ENCODE results near the gene MTHFD2L. TPM values are rescaled to one million over a fixed set of nuclear protein-coding genes. Genes with fewer than 3 reads are reported as not detected.

Gene MTHFD2L
- total and polyA plus RNA-seq, 9 of the 15 experiments (the other 6 are each of a cell fraction or from before 2014, with no cell fraction given), result 10.0 to 39.0 (median 26.0) TPM

DNA sequence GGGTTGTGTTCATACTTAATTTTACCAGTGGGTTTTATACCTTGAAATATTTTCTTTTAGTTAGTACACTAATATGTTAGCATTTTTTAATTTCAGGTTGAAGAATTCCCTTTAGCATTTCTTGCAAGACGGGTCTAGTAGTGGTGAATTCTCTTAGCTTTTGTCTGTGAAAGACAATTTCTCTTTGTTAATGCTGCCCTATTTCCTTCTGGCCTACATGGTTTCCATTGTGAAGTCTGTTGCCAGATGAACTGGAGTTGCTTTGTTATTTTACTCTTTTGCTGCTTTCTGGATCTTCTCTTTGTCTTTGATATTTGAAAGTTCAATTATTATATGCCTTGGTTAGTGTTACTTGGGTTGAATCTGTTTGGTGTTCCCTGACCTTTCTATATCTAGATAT is 25.0 kb upstream of the MTHFD2L start:
- no peak overlapping the region for H3K27ac ChIP-seq (ENCODE audit: extremely low read depth, low read depth, low read length)
- H3K9ac ChIP-seq (ENCODE audit: insufficient read depth in 1 of 2, low read depth in 2 of 2, low read length in 2 of 2), result no peak overlapping the region
- no peaks in the 10 kb centered on the region for H3K36me3 ChIP-seq (ENCODE audit: control insufficient read depth, insufficient read depth, low read length)
- H3K79me2 ChIP-seq (ENCODE audit: control insufficient read depth, insufficient read depth, low read length), result no peaks in the 10 kb centered on the region
- intact Hi-C loops (cut with micrococcal nuclease) (loop anchor here (5.0 kb wide), 3 partner anchors 76 to 406 kb away; no protein-coding TSS in a partner anchor), in situ Hi-C loops (cut with MboI) (loop anchor here (5.0 to 25.0 kb wide), 3 partner anchors 258 to 821 kb away; no protein-coding TSS in a partner anchor)
- peak; percentile 6 for FAIRE-seq
- H2AFZ ChIP-seq (ENCODE audit: low read depth, low read length), result peak overlapping the region; percentile 53; the same call in 1 of the 2 replicates
- no peak for DNase-seq (ENCODE audit: extremely low read depth in 1 of 4, low spot score in 3 of 4)
- no peak overlapping the region for H3K4me3 ChIP-seq
- no TSS peak for BruUV-seq (replicated peaks)
- H4K20me1 ChIP-seq (replicated peaks; ENCODE audit: control insufficient read depth, insufficient read depth, low read length), result no peaks in the 10 kb centered on the region
- WGBS (ENCODE audit: insufficient coverage, low coverage, missing lambda C conversion rate), result 94% methylated on average over 1 of the region's 1 CpG
- H3K27me3 ChIP-seq (ENCODE audit: control insufficient read depth in 2 of 2, insufficient read depth in 2 of 2, low read length in 2 of 2), result no peaks in the 10 kb centered on the region
- ChIA-PET CTCF (ENCODE audit: low intra/inter-chr PET ratio) (interaction anchor here (0.6 kb wide), 1 partner anchor 263 kb away, joined by 3 read pairs; no protein-coding TSS in a partner anchor), POLR2A (interaction anchor here (1.1 kb wide), 1 partner anchor 34 kb away, joined by 5 read pairs; the partner anchor contains the start of gene CXCL2)
- H3K4me1 ChIP-seq (replicated peaks in 1 of 2; ENCODE audit: control insufficient read depth in 2 of 2, insufficient read depth in 2 of 2, low read length in 2 of 2), result peaks cover 0 to 7% of the 10 kb centered on the region in 2 experiments; a peak in 2 of 5 replicates
- no peaks in the 10 kb centered on the region for H3K9me1 ChIP-seq (ENCODE audit: control insufficient read depth, insufficient read depth, low read length)
- no peak for ATAC-seq
- no peak overlapping the region for H3K4me2 ChIP-seq (ENCODE audit: insufficient read depth, low read length)
- H3K9me3 ChIP-seq (replicated peaks; ENCODE audit: control insufficient read depth, insufficient read depth, low read depth, low read length), result no peaks in the 10 kb centered on the region; the same call in none of the 2 replicates
- no peak for TF ChIP-seq ZFPM2 (CRISPR knock-in tag; IDR thresholded peaks at IDR 0.05)
- TF ChIP-seq CBX2 (IDR thresholded peaks at IDR 0.05; ENCODE audit: insufficient read depth, low read length, poor library complexity, severe bottlenecking), result no peak
- TF ChIP-seq ZNF699 (CRISPR knock-in tag; IDR thresholded peaks at IDR 0.05; ENCODE audit: insufficient replicate concordance), result no peak
- TF ChIP-seq NR3C1 (CRISPR knock-in tag; IDR thresholded peaks at IDR 0.05), result no peak
- no peak for TF ChIP-seq CSDE1 (IDR thresholded peaks at IDR 0.05)
- no peak for TF ChIP-seq NFE2L1 (tag; IDR thresholded peaks at IDR 0.05; ENCODE audit: borderline replicate concordance, low read depth)
- no peak for TF ChIP-seq RAD21 (CRISPR knock-in tag; conservative IDR thresholded peaks at IDR 0.05 in 1 of 2, IDR thresholded peaks at IDR 0.05 in 1 of 2)
- no peak for TF ChIP-seq SIN3A (IDR thresholded peaks at IDR 0.05; ENCODE audit: borderline replicate concordance in 2 of 2, control insufficient read depth in 1 of 2, low read depth in 2 of 2, low read length in 2 of 2)
- TF ChIP-seq TEAD1 (CRISPR knock-in tag; IDR thresholded peaks at IDR 0.05), result no peak
- no peak for TF ChIP-seq CLOCK (CRISPR knock-in tag; IDR thresholded peaks at IDR 0.05; ENCODE audit: borderline replicate concordance)

Measured in K562 (cell line).